ENCODE measurements around the gene HSF2BP. TPM values are rescaled to one million over a fixed set of nuclear protein-coding genes. Genes with fewer than 3 reads are reported as not detected.
"Not testable (repeated sequence)": the region's sequence is repeated elsewhere in the genome, so short reads cannot be mapped to it uniquely, and the experiment has no call there.

HSF2BP gene
- total RNA-seq, 4 donors from 2014 or later: 0.39 to 0.97 TPM; not detected in 2

DNA sequence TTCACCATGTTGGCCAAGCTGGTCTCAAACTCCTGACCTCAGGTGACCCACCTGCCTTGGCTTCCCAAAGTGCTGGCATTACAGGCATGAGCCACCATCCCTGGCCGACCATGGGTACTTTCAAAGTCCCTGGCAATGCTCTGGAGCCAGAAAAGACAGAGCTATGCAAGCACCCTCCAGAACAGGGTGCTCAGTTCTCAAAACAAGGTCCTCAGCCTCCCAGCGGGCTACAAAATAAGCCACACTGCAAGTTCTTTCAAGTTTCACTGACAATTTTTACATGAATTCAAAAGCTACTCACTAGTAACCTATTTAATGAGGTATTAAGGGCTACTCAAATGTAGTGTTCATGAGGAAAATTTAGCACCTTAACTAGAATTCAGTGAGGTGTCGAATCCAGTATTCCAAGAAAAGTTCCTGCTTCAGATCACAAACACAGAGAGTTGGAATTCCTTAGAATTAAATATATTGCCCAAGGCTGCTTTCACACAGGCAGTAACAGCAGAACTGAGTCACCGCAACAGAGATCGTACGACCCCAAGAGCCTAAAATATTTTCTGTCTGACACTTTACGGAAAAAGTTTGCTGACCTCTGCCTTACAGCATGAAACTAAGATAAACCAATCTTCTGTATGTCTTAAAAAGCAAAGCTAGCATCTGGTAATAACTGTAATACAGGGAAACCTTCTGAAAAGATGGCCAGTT is 60.7 kb downstream of the HSF2BP start:
- no peak overlapping the region for H3K4me3 ChIP-seq (ENCODE audit: low read depth, poor library complexity, severe bottlenecking)
- DNase-seq (ENCODE audit: low spot score in 2 of 2): no peak
- intact Hi-C loops (cut with DNase I; ENCODE audit: low total_unique reads): no loop called here
- TF ChIP-seq POLR2A (IDR thresholded peaks at IDR 0.05): no peak
- TF ChIP-seq, protein P1, sequence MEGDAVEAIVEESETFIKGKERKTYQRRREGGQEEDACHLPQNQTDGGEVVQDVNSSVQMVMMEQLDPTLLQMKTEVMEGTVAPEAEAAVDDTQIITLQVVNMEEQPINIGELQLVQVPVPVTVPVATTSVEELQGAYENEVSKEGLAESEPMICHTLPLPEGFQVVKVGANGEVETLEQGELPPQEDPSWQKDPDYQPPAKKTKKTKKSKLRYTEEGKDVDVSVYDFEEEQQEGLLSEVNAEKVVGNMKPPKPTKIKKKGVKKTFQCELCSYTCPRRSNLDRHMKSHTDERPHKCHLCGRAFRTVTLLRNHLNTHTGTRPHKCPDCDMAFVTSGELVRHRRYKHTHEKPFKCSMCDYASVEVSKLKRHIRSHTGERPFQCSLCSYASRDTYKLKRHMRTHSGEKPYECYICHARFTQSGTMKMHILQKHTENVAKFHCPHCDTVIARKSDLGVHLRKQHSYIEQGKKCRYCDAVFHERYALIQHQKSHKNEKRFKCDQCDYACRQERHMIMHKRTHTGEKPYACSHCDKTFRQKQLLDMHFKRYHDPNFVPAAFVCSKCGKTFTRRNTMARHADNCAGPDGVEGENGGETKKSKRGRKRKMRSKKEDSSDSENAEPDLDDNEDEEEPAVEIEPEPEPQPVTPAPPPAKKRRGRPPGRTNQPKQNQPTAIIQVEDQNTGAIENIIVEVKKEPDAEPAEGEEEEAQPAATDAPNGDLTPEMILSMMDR (IDR thresholded peaks at IDR 0.05): no peak
- WGBS, 2 donors: 77 to 83% methylated on average over 7 of the region's 7 CpGs

DNA sequence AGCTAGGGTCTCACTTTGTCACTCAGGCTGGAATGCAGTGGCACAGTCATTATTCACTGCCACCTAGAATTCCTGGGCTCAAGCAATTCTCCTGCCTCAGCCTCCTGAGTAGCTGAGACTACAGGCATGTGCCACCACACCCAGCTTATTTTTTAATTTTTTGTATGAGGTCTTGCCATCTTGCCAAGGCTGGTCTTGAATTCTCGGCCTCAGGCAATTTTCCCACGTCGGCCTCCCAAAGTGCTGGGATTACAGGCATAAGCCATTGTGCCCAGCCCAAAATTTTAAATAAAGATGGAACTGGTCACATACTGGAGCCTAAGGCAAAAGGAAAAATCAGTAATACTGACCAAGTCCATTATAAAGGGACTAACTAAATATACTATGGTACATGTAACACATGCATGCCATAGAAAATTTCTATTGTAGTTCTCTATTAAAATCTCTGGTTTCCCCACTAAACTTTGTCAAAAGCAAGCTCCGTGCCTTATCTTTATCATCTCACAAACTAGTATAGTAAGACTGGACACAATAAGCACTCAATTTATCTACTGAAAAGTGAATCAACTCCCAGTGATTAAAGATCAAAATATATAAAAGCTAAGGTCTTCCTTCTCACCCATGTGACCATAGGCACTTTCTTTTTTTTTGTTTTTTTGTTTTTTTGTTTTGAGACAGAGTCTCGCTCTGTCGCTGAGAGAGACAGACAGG is 61.6 kb downstream of the HSF2BP start:
- 78% methylated on average over 6 of the region's 6 CpGs for WGBS, 2 donors
- DNase-seq (ENCODE audit: low spot score in 2 of 2): no peak
- TF ChIP-seq, protein P1 (IDR thresholded peaks at IDR 0.05): no peak
- TF ChIP-seq POLR2A (IDR thresholded peaks at IDR 0.05): no peak
- intact Hi-C loops (cut with DNase I; ENCODE audit: low total_unique reads): no loop called here
- no peak overlapping the region for H3K4me3 ChIP-seq (ENCODE audit: low read depth, poor library complexity, severe bottlenecking)

DNA sequence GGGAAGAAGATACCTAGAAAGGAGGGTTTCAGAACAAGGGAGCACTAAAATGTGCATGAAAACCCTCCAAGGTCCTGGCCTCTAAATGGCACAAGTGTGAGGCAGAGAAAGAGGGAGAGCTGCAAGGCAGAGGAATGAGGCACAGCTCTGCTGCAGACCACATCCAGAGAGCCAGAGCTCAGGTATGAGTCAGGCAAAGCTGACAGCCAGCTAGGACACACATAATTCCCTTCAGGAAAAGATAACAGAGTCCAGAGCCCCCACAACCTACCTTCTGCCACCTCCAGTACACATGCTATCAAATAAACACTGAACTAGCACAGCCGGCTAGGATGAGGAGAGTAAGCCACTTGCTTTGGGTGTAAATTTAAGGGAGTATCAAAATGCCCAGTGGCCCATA is 62.2 kb downstream of the HSF2BP start:
- WGBS, 2 donors: 90 to 100% methylated on average over 1 of the region's 1 CpG

DNA sequence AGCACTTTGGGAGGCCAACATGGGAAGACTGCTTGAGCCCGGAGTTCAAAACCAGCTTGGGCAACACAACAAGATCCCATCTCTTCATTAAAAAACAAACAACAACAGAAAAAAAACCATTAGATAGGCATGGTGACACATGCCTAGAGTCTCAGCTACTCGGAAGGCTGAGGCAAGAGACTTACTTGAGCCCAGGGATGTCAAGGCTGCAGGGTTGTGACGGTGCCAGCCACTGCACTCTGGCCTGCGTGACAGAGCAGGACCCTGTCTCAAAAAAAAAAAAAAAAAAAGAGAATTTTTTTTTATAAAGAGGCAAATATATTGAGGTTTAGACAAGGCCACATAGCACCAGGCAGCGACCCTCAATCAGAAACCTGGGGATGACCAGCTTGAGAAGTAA is 62.7 kb downstream of the HSF2BP start:
- WGBS, 2 donors: 95 to 99% methylated on average over 5 of the region's 5 CpGs
- no peak for TF ChIP-seq POLR2A (IDR thresholded peaks at IDR 0.05)
- TF ChIP-seq, protein P1 (IDR thresholded peaks at IDR 0.05): no peak
- intact Hi-C loops (cut with DNase I; ENCODE audit: low total_unique reads): no loop called here
- H3K4me3 ChIP-seq (ENCODE audit: low read depth, poor library complexity, severe bottlenecking): no peak overlapping the region
- no peak for DNase-seq (ENCODE audit: low spot score in 2 of 2)

More for the DNA sequence above, 62.2 kb downstream of the HSF2BP start:
- no peak overlapping the region for H3K4me3 ChIP-seq (ENCODE audit: low read depth, poor library complexity, severe bottlenecking)
- no peak for DNase-seq (ENCODE audit: low spot score in 2 of 2)
- intact Hi-C loops (cut with DNase I; ENCODE audit: low total_unique reads): no loop called here
- no peak for TF ChIP-seq POLR2A (IDR thresholded peaks at IDR 0.05)
- TF ChIP-seq, protein P1 (IDR thresholded peaks at IDR 0.05): no peak

DNA sequence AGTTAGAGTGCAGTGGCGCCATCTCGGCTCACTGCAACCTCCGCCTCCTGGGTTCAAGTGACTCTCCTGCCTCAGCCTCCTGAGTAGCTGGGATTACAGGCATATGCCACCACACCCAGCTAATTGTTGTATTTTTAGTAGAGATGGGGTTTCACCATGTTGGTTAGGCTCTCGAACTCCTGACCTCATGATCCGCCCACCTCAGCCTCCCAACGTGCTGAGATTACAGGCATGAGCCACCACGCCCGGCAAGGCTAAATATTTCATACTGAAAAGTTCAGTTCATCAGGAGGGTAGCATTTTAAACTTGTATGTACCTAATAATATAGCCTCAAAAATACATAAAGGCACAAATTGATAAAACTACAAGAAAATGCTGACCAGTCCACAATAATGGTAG is 63.5 kb downstream of the HSF2BP start:
- 82 to 84% methylated on average over 8 of the region's 8 CpGs for WGBS, 2 donors
- DNase-seq (ENCODE audit: low spot score in 2 of 2); H3K4me3 ChIP-seq (ENCODE audit: low read depth, poor library complexity, severe bottlenecking); intact Hi-C loops (cut with DNase I; ENCODE audit: low total_unique reads): not testable (repeated sequence)

DNA sequence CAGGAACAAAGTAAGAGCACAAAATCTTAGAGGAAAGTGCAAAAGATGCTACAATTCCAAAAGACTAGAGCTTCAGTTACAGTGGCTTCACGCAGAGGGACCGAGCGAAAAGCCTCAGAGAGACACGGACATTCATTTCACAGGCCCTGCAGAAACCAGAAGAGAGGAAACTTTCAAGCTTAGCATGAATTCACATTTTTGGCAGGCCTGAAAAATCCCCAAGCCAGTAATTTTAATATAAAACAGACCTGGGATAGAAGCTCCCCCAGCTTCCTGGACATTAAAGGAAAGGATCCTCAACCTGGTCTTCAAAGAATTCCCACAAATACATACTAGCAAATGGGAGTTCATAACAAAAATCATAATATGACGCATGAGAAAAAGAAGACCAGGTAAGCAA is 66.2 kb downstream of the HSF2BP start:
- 69 to 76% methylated on average over 5 of the region's 5 CpGs for WGBS, 2 donors
- no peak overlapping the region for H3K4me3 ChIP-seq (ENCODE audit: low read depth, poor library complexity, severe bottlenecking)
- intact Hi-C loops (cut with DNase I; ENCODE audit: low total_unique reads): no loop called here
- DNase-seq (ENCODE audit: low spot score in 2 of 2): no peak
- no peak for TF ChIP-seq POLR2A (IDR thresholded peaks at IDR 0.05)
- TF ChIP-seq, protein P1 (IDR thresholded peaks at IDR 0.05): no peak
